Measurements from ENCODE around the gene IL2RA. TPM values are rescaled to one million over a fixed set of nuclear protein-coding genes. Genes with fewer than 3 reads are reported as not detected.
"Not testable (repeated sequence)": the region's sequence is repeated elsewhere in the genome, so short reads cannot be mapped to it uniquely, and the experiment has no call there.

The IL2RA gene
- total and polyA plus RNA-seq, 5 donors, result 0.18 to 1.3 (median 0.76) TPM

GRCh38 chr10:5964736-5965135 lies 97.4 kb downstream of the IL2RA start:
- H3K27ac ChIP-seq (ENCODE audit: low read length), result no peak overlapping the region
- no peak overlapping the region for H3K4me3 ChIP-seq (ENCODE audit: low read length)
- H3K9me3 ChIP-seq (ENCODE audit: control insufficient read depth, low read length), result no peaks in the 10 kb centered on the region
- no peaks in the 10 kb centered on the region for H3K27me3 ChIP-seq (ENCODE audit: control insufficient read depth, insufficient read depth)
- ATAC-seq (no peak), DNase-seq (no peak)
- intact Hi-C loops (cut with DNase I), result no loop called here
- no peaks in the 10 kb centered on the region for H3K4me1 ChIP-seq (ENCODE audit: control insufficient read depth, insufficient read depth, low read length)
- WGBS, result 91% methylated on average over 13 of the region's 13 CpGs

GRCh38 chr10:5963591-5963990 lies 98.6 kb downstream of the IL2RA start:
- Histone ChIP-seq H3K27me3 (ENCODE audit: control insufficient read depth, insufficient read depth) (no peaks in the 10 kb centered on the region), H3K9me3 (ENCODE audit: control insufficient read depth, low read length) (no peaks in the 10 kb centered on the region), H3K4me1 (ENCODE audit: control insufficient read depth, insufficient read depth, low read length) (no peaks in the 10 kb centered on the region), H3K4me3 (ENCODE audit: low read length) (no peak overlapping the region), H3K27ac (ENCODE audit: low read length) (no peak overlapping the region)
- intact Hi-C loops (cut with DNase I), result no loop called here
- 89% methylated on average over 10 of the region's 10 CpGs for WGBS
- DNase-seq (no peak), ATAC-seq (no peak)

- no peak for DNase-seq
- no peak for ATAC-seq
- H3K27ac ChIP-seq (ENCODE audit: low read length), result no peak overlapping the region
- no peak overlapping the region for H3K4me3 ChIP-seq (ENCODE audit: low read length)
- 92% methylated on average over 7 of the region's 7 CpGs for WGBS
- H3K9me3 ChIP-seq (ENCODE audit: control insufficient read depth, low read length), result no peaks in the 10 kb centered on the region
- intact Hi-C loops (cut with DNase I), result no loop called here
- no peaks in the 10 kb centered on the region for H3K4me1 ChIP-seq (ENCODE audit: control insufficient read depth, insufficient read depth, low read length)
- H3K27me3 ChIP-seq (ENCODE audit: control insufficient read depth, insufficient read depth), result no peaks in the 10 kb centered on the region
These were observed 99.1 kb downstream of the IL2RA start for GRCh38 chr10:5963071-5963470.

- DNase-seq, ATAC-seq: not testable (repeated sequence)
These were observed 99.7 kb downstream of the IL2RA start for GRCh38 chr10:5962358-5962940.

GRCh38 chr10:5961405-5962100 lies 100.6 kb downstream of the IL2RA start:
- intact Hi-C loops (cut with DNase I), result no loop called here

More at GRCh38 chr10:5962358-5962940, 99.7 kb downstream of the IL2RA start:
- H3K4me1 ChIP-seq (ENCODE audit: control insufficient read depth, insufficient read depth, low read length); H3K4me3 ChIP-seq (ENCODE audit: low read length); H3K27ac ChIP-seq (ENCODE audit: low read length); H3K9me3 ChIP-seq (ENCODE audit: control insufficient read depth, low read length); intact Hi-C loops (cut with DNase I); H3K27me3 ChIP-seq (ENCODE audit: control insufficient read depth, insufficient read depth): not testable (repeated sequence)
- WGBS, result 97% methylated on average over 10 of the region's 10 CpGs

GRCh38 chr10:5960973-5961275 lies 101.2 kb downstream of the IL2RA start:
- H3K4me3 ChIP-seq (ENCODE audit: low read length); H3K4me1 ChIP-seq (ENCODE audit: control insufficient read depth, insufficient read depth, low read length); ATAC-seq; DNase-seq; H3K9me3 ChIP-seq (ENCODE audit: control insufficient read depth, low read length); H3K27me3 ChIP-seq (ENCODE audit: control insufficient read depth, insufficient read depth); H3K27ac ChIP-seq (ENCODE audit: low read length); intact Hi-C loops (cut with DNase I): not testable (repeated sequence)
- 98% methylated on average over 10 of the region's 10 CpGs for WGBS

More at GRCh38 chr10:5961405-5962100, 100.6 kb downstream of the IL2RA start:
- 87% methylated on average over 29 of the region's 29 CpGs for WGBS
- no peaks in the 10 kb centered on the region for H3K27me3 ChIP-seq (ENCODE audit: control insufficient read depth, insufficient read depth)
- H3K4me3 ChIP-seq (ENCODE audit: low read length), result no peak overlapping the region
- no peak for ATAC-seq
- no peak overlapping the region for H3K27ac ChIP-seq (ENCODE audit: low read length)
- no peaks in the 10 kb centered on the region for H3K9me3 ChIP-seq (ENCODE audit: control insufficient read depth, low read length)
- H3K4me1 ChIP-seq (ENCODE audit: control insufficient read depth, insufficient read depth, low read length), result no peaks in the 10 kb centered on the region
- no peak for DNase-seq

Other genes starting within 250 kb of the IL2RA start
- 100 to 1,000 TPM in 3 of 4 donors, 10 to 100 TPM in 1; 97.7 to 111 (median 105) TPM for gene GDI2, start 248.9 kb downstream of the IL2RA start, total RNA-seq
- gene GDI2, start 248.9 kb downstream of the IL2RA start, polyA plus RNA-seq, result 47.5 TPM
- 1 to 10 TPM; 3.6 to 4.3 (median 4.0) TPM for gene ANKRD16, start 172.5 kb downstream of the IL2RA start, total RNA-seq
- gene ANKRD16, start 172.5 kb downstream of the IL2RA start, polyA plus RNA-seq, result 2.6 TPM
- gene FBH1, start 172.1 kb downstream of the IL2RA start, total RNA-seq, result 10 to 100 TPM; 75.6 to 82.1 (median 77.4) TPM
- gene FBH1, start 172.1 kb downstream of the IL2RA start, polyA plus RNA-seq, result 49.3 TPM
- gene IL15RA, start 84.8 kb downstream of the IL2RA start, total RNA-seq, result 10 to 100 TPM; 11.8 to 19.7 (median 15.8) TPM
- gene IL15RA, start 84.8 kb downstream of the IL2RA start, polyA plus RNA-seq, result 13.9 TPM
- gene RBM17, start 26.7 kb upstream of the IL2RA start, total RNA-seq, result 10 to 100 TPM; 51.6 to 66.5 (median 57.1) TPM
- 51.0 TPM for gene RBM17, start 26.7 kb upstream of the IL2RA start, polyA plus RNA-seq
- gene PFKFB3, start 140.6 kb upstream of the IL2RA start, total RNA-seq, result 10 to 100 TPM; 10.5 to 15.1 (median 11.7) TPM
- 11.2 TPM for gene PFKFB3, start 140.6 kb upstream of the IL2RA start, polyA plus RNA-seq